Measurements from ENCODE around the gene C16orf95. TPM values are rescaled to one million over a fixed set of nuclear protein-coding genes. Genes with fewer than 3 reads are reported as not detected.

Gene C16orf95
- total RNA-seq, 1 experiment from 2014 or later: 5.8 TPM

DNA sequence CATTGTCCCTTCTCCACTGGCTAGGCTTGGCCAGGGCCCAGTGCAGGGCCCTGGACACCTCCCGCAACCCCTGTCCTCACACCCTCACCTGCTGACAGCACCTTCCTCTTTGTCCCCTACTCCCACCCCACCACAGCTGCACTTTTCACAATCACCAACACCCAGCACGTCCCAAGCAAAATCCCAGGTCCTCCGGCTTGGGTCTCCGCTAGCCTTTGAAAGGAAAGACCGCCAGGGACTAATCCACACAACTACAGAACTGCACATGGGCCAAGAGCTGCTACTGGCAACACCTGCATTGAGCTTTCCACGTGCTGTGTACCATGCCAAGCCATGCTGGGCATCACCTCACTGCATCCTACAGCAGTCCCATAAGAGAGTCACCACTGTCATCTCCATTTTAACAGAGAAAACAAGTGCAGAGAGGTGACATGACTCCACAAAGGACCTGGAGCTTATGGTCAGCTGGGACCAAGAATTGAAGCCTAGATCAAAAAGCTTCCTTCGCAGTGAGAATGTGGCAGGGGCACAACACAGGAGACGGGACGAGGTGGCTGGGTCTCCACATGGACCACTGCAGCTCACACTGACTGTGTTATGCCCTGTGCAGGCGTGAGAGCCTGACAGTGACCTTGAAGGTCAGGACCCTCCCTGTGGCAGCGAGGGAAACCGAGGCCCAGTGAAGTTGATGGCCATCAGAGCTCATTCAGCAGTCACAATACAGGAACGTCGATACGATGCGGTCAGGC lies 43.8 kb upstream of the C16orf95 start:
- Mint-ChIP-seq H3K9me3 (ENCODE audit: unreplicated experiment) (no peaks in the 10 kb centered on the region), H3K4me1 (ENCODE audit: insufficient read depth, unreplicated experiment) (no peaks in the 10 kb centered on the region), H3K27ac (ENCODE audit: low read depth, unreplicated experiment) (no peak overlapping the region), H3K4me3 (ENCODE audit: unreplicated experiment) (no peak overlapping the region), H3K36me3 (ENCODE audit: insufficient read depth, unreplicated experiment) (peaks cover 49% of the 10 kb centered on the region), H3K27me3 (ENCODE audit: insufficient read depth, unreplicated experiment) (no peaks in the 10 kb centered on the region)
- no peak for DNase-seq (ENCODE audit: unreplicated experiment)
- POLR2A ChIA-PET: no interaction called here
- CTCF ChIA-PET: interaction anchor here (0.6 to 0.7 kb wide), 3 partner anchors 467 to 1376 kb away, joined by 3 read pairs; no protein-coding TSS in a partner anchor
- intact Hi-C loops (cut with micrococcal nuclease): no loop called here
- TF ChIP-seq, protein P1, sequence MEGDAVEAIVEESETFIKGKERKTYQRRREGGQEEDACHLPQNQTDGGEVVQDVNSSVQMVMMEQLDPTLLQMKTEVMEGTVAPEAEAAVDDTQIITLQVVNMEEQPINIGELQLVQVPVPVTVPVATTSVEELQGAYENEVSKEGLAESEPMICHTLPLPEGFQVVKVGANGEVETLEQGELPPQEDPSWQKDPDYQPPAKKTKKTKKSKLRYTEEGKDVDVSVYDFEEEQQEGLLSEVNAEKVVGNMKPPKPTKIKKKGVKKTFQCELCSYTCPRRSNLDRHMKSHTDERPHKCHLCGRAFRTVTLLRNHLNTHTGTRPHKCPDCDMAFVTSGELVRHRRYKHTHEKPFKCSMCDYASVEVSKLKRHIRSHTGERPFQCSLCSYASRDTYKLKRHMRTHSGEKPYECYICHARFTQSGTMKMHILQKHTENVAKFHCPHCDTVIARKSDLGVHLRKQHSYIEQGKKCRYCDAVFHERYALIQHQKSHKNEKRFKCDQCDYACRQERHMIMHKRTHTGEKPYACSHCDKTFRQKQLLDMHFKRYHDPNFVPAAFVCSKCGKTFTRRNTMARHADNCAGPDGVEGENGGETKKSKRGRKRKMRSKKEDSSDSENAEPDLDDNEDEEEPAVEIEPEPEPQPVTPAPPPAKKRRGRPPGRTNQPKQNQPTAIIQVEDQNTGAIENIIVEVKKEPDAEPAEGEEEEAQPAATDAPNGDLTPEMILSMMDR (IDR thresholded peaks at IDR 0.05; ENCODE audit: unreplicated experiment): no peak
- no TSS peak for BruUV-seq (replicated peaks)

DNA sequence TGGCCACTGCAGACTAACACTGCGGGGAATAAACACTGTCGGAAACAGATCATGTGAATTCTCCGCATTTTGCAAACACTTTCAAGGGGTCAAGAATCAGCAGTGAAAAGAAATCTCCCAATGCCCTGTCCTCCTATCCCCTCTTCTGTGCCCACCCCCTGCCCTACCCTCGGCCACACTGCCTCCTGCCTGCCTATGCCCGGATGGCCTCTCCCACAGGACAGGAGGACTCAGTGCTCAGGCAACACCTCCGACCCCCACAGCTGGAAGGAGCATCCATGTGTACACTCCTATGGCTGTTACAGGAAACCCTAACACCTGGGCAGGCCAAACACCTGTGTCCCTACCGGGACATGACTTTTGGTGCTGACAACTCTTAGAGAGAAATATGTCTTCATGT lies 41.9 kb upstream of the C16orf95 start:
- Mint-ChIP-seq H3K9me3 (ENCODE audit: unreplicated experiment) (no peaks in the 10 kb centered on the region), H3K36me3 (ENCODE audit: insufficient read depth, unreplicated experiment) (peaks cover 65% of the 10 kb centered on the region), H3K4me1 (ENCODE audit: insufficient read depth, unreplicated experiment) (no peaks in the 10 kb centered on the region), H3K27ac (ENCODE audit: low read depth, unreplicated experiment) (no peak overlapping the region), H3K27me3 (ENCODE audit: insufficient read depth, unreplicated experiment) (no peaks in the 10 kb centered on the region), H3K4me3 (ENCODE audit: unreplicated experiment) (no peak overlapping the region)
- no peak for DNase-seq (ENCODE audit: unreplicated experiment)
- ChIA-PET CTCF (interaction anchor here (0.5 to 1.3 kb wide), 4 partner anchors 27 to 763 kb away, joined by 3 read pairs; no protein-coding TSS in a partner anchor), POLR2A (interaction anchor here (0.8 to 1.3 kb wide), 2 partner anchors 42 to 557 kb away, joined by 3 read pairs; partner anchors contain the start of gene C16orf95)
- intact Hi-C loops (cut with micrococcal nuclease): no loop called here
- TF ChIP-seq, protein P1 (IDR thresholded peaks at IDR 0.05; ENCODE audit: unreplicated experiment): no peak
- no TSS peak for BruUV-seq (replicated peaks)

- H3K4me1 Mint-ChIP-seq (ENCODE audit: insufficient read depth, unreplicated experiment): no peaks in the 10 kb centered on the region
- ChIA-PET POLR2A (interaction anchor here (1.3 kb wide), 1 partner anchor 41 kb away, joined by 3 read pairs; the partner anchor contains the start of gene C16orf95), CTCF (interaction anchor here (0.5 to 1.3 kb wide), 5 partner anchors 26 to 763 kb away, joined by 3 to 4 read pairs (median 3); no protein-coding TSS in a partner anchor)
- H3K4me3 Mint-ChIP-seq (ENCODE audit: unreplicated experiment): no peak overlapping the region
- TF ChIP-seq, protein P1 (IDR thresholded peaks at IDR 0.05; ENCODE audit: unreplicated experiment): no peak
- no peaks in the 10 kb centered on the region for H3K9me3 Mint-ChIP-seq (ENCODE audit: unreplicated experiment)
- H3K36me3 Mint-ChIP-seq (ENCODE audit: insufficient read depth, unreplicated experiment): peaks cover 67% of the 10 kb centered on the region
- BruUV-seq (replicated peaks): no TSS peak
- H3K27ac Mint-ChIP-seq (ENCODE audit: low read depth, unreplicated experiment): no peak overlapping the region
- intact Hi-C loops (cut with micrococcal nuclease): no loop called here
- DNase-seq (ENCODE audit: unreplicated experiment): no peak
- no peaks in the 10 kb centered on the region for H3K27me3 Mint-ChIP-seq (ENCODE audit: insufficient read depth, unreplicated experiment)
These were observed 41.5 kb upstream of the C16orf95 start for GRCh38 chr16:87358696-87359095.

- DNase-seq (ENCODE audit: unreplicated experiment): no peak
- H3K4me3 Mint-ChIP-seq (ENCODE audit: unreplicated experiment): no peak overlapping the region
- no peaks in the 10 kb centered on the region for H3K9me3 Mint-ChIP-seq (ENCODE audit: unreplicated experiment)
- TF ChIP-seq, protein P1 (IDR thresholded peaks at IDR 0.05; ENCODE audit: unreplicated experiment): no peak
- intact Hi-C loops (cut with micrococcal nuclease): no loop called here
- no peaks in the 10 kb centered on the region for H3K4me1 Mint-ChIP-seq (ENCODE audit: insufficient read depth, unreplicated experiment)
- ChIA-PET CTCF (interaction anchor here (1.1 to 1.3 kb wide), 3 partner anchors 26 to 278 kb away, joined by 3 to 4 read pairs (median 4); no protein-coding TSS in a partner anchor), POLR2A (interaction anchor here (0.6 to 1.3 kb wide), 2 partner anchors 41 to 196 kb away, joined by 3 to 4 read pairs; partner anchors contain the start of gene C16orf95)
- BruUV-seq (replicated peaks): no TSS peak
- H3K27ac Mint-ChIP-seq (ENCODE audit: low read depth, unreplicated experiment): no peak overlapping the region
- peaks cover 66% of the 10 kb centered on the region for H3K36me3 Mint-ChIP-seq (ENCODE audit: insufficient read depth, unreplicated experiment)
- no peaks in the 10 kb centered on the region for H3K27me3 Mint-ChIP-seq (ENCODE audit: insufficient read depth, unreplicated experiment)
These were observed 41.1 kb upstream of the C16orf95 start for GRCh38 chr16:87358250-87358649.

All from MCF 10A (cell line).